ENCODE data around the gene DZIP1L.
"Not testable (repeated sequence)": the region's sequence is repeated elsewhere in the genome, so short reads cannot be mapped to it uniquely, and the experiment has no call there.

DZIP1L gene

GRCh38 chr3:138118612-138119422 is 3.4 kb upstream of the DZIP1L start:
- in situ Hi-C loops (cut with HindIII; ENCODE audit: low pct_ligation_motif_present, low pct_unique_long_range_greater_than_20kb, low sequenced_read_pairs), result no loop called here
- DNase-seq, result peak; percentile 75

DNA sequence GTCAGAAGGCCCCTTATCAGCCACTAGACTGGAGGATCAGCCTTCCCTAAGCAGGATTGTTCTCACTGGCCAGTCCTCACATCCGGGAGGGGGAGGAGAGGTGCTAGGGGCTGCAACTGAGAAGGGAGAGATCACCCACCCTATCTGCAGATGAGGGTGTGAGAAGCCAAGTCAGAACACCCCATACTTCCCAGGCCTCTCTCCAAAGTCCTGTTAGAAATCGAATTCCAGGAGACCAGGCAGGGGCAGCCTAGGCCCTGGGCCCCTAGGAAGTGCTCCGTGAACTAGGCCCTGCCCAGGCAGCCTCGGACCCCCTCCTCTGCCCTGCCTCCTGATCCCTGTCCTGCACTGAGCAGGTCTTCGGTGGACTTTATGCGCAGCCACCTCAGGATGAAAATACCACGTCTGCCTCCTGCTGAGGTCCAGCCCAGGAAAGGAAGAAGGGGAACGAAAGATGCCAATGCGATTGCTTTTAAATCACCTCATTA is 933 bp downstream of the DZIP1L start:
- peak; percentile 42 for DNase-seq
- in situ Hi-C loops (cut with HindIII; ENCODE audit: low pct_ligation_motif_present, low pct_unique_long_range_greater_than_20kb, low sequenced_read_pairs), result no loop called here

DNA sequence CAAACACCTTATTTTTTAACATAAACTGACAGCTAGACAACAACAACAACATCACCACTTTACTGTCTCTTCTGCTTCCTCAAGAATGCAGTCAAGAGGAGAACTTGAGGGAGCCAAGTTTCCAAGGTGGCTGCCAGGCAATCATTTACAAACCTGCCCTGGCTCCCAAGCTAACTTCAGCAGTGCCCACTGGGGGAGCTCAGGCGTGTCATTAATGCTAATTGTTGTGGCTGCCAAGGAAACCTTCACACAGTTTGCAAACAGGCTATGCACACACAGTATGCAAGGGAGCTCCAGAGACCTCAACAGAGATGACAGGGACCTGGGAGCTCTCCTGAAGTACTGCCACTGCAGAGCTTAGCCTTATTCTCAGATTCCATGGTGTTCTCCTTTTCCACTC is 2.1 kb downstream of the DZIP1L start:
- DNase-seq, result peak; percentile 83
- in situ Hi-C loops (cut with HindIII; ENCODE audit: low pct_ligation_motif_present, low pct_unique_long_range_greater_than_20kb, low sequenced_read_pairs), result no loop called here

DNA sequence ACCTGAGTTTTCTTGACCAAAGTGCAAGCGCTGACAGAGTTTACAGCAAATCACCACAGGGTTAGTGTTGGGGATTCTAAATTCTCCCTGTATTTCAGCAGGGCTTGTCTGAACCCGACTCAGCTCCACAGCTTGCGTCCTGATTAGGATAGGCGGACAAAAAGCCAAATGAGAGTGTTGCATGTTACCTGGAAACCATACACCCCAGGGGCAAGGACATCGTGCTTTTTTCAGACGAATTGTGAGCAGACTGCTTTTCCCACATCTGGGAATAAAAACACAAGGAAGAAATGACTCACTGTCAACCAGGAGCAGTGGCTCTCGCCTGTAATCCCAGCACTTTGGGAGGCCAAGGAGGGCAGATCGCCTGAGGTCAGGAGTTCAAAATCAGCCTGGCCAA is 3.0 kb downstream of the DZIP1L start:
- DNase-seq, result no peak
- in situ Hi-C loops (cut with HindIII; ENCODE audit: low pct_ligation_motif_present, low pct_unique_long_range_greater_than_20kb, low sequenced_read_pairs), result no loop called here

DNA sequence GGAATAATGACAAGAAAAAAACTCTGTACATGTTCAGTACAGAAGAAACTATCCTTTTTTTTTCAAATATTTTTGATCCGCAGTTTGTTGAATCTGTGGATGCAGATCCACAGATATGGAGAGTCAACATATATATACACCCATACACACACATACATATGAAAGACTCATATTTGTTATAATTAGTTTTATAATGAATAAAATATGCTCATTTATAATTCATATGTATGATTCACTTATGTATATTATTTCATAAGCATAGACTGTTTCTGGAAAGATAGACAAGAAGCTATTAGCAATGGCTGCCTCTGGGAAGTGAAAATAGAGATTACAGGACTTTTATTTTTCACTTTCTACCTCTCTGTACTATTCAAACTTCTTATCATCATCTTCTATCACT is 9.8 kb downstream of the DZIP1L start:
- no peak for DNase-seq
- in situ Hi-C loops (cut with HindIII; ENCODE audit: low pct_ligation_motif_present, low pct_unique_long_range_greater_than_20kb, low sequenced_read_pairs), result no loop called here

GRCh38 chr3:138103466-138103865 is 11.9 kb downstream of the DZIP1L start:
- no peak for DNase-seq
- in situ Hi-C loops (cut with HindIII; ENCODE audit: low pct_ligation_motif_present, low pct_unique_long_range_greater_than_20kb, low sequenced_read_pairs), result no loop called here

DNA sequence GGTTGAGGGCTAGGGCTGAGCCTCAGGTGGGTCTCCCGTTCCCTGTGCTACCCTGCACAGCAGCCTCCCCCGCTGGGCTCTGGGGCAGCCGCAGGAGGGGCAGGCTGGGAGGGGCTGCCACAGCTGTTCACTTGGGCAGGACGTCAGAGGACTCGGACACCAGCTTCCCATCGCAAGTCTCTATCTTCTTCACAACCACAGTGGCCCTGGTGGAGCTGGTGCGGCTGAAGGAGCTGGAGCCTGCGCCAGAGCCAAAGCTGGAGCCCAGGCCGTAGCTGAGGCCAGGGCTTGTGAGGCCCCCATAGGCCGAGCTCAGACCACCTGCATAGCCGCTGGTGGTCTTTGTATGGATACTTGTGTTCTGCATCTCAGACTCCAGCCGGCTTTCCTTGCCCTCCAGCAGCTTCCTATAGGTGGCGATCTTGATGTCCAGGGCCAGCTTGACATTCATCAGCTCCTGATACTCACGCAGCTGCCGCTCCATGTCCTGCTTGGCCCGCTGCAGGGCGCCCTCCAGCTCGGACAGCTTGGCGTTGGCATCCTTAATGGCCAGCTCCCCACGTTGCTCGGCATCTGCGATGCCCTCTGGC is 14.0 kb downstream of the DZIP1L start:
- in situ Hi-C loops (cut with HindIII; ENCODE audit: low pct_ligation_motif_present, low pct_unique_long_range_greater_than_20kb, low sequenced_read_pairs); DNase-seq: not testable (repeated sequence)

DNA sequence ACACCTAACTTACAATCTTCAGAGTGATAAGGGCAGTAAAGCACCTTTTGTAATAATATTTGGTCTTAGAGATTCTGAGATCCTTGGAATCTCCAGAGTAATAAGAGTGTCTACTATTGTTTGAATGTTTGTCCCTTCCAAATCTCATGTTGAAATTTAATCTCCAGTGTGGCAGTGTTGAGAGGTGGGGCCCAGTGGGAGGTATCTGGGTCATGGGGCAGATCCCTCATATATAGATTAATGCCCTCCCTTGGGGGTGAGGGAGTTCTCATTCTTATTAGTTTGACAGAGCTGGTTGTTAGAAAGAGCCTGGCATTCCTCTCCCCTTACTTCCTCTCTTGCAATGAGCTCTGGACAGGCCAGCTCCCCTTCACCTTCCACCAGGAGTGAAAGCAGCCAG is 16.0 kb downstream of the DZIP1L start:
- no peak for DNase-seq
- in situ Hi-C loops (cut with HindIII; ENCODE audit: low pct_ligation_motif_present, low pct_unique_long_range_greater_than_20kb, low sequenced_read_pairs), result no loop called here

GRCh38 chr3:138097192-138098172 is 17.9 kb downstream of the DZIP1L start:
- no peak for DNase-seq
- in situ Hi-C loops (cut with HindIII; ENCODE audit: low pct_ligation_motif_present, low pct_unique_long_range_greater_than_20kb, low sequenced_read_pairs), result no loop called here

GRCh38 chr3:138093721-138094120 is 21.7 kb downstream of the DZIP1L start:
- DNase-seq, result no peak
- in situ Hi-C loops (cut with HindIII; ENCODE audit: low pct_ligation_motif_present, low pct_unique_long_range_greater_than_20kb, low sequenced_read_pairs), result no loop called here

DNA sequence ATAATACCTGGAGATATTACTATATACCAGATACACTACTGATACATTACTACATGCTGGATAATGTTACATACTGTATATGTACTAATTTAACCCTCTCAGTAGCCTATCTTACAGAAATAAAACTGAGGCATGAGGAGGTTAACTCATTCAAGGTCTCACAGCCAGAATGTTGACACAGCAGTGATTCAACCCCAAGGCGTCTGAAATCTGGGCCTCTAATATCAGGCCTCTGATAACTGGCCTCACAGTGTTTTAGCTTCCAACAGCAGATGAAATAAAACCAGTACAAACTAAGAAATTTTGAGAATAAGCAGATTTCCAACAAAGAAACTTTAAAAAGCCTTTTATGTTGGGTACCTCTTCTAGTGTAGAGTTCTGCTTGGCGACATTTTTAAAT is 23.4 kb downstream of the DZIP1L start:
- in situ Hi-C loops (cut with HindIII; ENCODE audit: low pct_ligation_motif_present, low pct_unique_long_range_greater_than_20kb, low sequenced_read_pairs), result no loop called here
- no peak for DNase-seq

DNA sequence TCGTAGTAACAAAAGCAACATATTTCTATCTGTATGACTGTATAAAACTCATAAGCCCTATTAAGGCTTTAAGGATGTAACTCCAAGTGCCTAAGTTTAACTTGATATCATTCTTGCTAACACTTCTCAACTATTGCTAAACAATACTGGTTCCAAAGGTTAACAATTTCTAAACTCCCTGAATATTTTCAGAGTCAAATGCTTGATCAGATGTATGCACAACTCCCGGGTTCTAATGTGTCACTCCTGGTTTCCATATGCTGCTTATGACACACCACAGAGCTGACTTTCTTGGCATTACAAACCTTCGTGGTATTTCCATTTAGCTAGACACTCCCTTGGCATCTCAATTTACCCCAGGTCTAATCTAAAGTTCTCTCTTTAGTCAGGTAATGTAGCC is 26.3 kb downstream of the DZIP1L start:
- in situ Hi-C loops (cut with HindIII; ENCODE audit: low pct_ligation_motif_present, low pct_unique_long_range_greater_than_20kb, low sequenced_read_pairs), result no loop called here

GRCh38 chr3:138085745-138086144 is 29.7 kb downstream of the DZIP1L start:
- in situ Hi-C loops (cut with HindIII; ENCODE audit: low pct_ligation_motif_present, low pct_unique_long_range_greater_than_20kb, low sequenced_read_pairs); DNase-seq: not testable (repeated sequence)

More for the DNA sequence above, 26.3 kb downstream of the DZIP1L start:
- DNase-seq, result no peak

DNA sequence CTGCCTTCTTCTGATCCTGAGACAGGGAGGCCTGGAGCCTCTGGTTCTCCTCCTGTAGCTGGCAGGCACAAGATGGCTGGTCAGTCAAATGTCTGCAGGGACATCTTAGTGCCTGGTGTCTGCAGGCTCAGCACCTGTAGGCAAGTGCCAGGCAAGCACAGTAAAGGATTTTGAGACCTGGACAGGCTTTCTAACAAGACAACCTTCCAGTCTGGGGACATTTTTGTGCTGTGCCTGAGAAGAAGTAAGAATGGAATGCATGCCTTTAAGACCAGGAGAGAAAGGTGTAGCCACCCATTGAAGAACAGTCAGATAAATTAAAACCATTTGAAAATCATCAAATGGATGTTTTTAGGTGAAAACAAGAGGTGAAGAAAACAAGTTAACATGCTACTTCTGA is 31.2 kb downstream of the DZIP1L start:
- DNase-seq, result no peak
- in situ Hi-C loops (cut with HindIII; ENCODE audit: low pct_ligation_motif_present, low pct_unique_long_range_greater_than_20kb, low sequenced_read_pairs), result no loop called here

GRCh38 chr3:138082992-138083386 is 32.4 kb downstream of the DZIP1L start:
- in situ Hi-C loops (cut with HindIII; ENCODE audit: low pct_ligation_motif_present, low pct_unique_long_range_greater_than_20kb, low sequenced_read_pairs), result no loop called here
- DNase-seq, result no peak

DNA sequence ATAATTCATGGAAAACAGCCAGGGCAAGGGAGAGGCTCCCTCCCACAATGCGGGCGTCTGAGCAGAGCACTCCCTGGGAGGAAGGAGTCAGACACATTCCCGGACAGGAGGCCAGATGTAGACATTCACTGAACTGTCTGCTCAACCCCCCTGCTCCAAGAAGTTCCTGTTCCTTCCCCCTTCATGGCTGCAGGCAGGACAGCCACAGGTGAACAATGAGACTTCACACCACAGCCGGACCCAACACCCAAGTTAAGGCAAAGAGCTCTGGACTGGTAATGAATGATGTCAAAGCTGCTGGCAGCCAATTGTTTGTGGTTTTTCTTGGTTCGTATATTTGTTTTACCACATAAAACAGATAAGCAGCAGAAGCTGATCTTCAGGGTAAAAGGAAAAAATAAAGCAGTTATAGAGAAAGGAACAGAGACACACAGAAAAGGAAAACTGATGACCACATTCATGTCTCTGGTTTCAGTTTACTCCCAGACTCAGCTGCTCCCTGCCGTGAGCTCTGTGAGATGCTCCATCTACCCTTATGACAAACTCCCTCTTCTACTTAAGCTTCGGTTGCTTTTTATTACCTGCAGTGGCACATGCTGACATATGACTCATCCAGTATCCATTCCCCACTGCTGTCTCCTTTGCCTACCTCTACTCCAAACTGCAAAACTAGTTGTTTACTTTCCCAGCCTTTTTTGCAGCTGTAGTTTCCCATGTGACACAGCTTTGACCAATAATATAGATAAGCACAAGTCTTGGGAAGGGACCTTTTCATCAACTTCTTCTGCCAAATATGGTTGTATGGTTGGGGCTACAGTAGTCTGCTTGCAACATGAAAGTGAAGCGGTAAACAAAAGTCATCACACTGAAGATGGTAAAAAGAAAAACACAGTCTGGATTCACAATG is 33.1 kb downstream of the DZIP1L start:
- peak; percentile 47 for DNase-seq
- in situ Hi-C loops (cut with HindIII; ENCODE audit: low pct_ligation_motif_present, low pct_unique_long_range_greater_than_20kb, low sequenced_read_pairs), result no loop called here

GRCh38 chr3:138081371-138082084 is 33.9 kb downstream of the DZIP1L start:
- DNase-seq, result peak; percentile 4
- in situ Hi-C loops (cut with HindIII; ENCODE audit: low pct_ligation_motif_present, low pct_unique_long_range_greater_than_20kb, low sequenced_read_pairs), result no loop called here
